ENCODE measurements around the gene FBXO48.
"Not testable (repeated sequence)": the region's sequence is repeated elsewhere in the genome, so short reads cannot be mapped to it uniquely, and the experiment has no call there.

Gene FBXO48, protein sequence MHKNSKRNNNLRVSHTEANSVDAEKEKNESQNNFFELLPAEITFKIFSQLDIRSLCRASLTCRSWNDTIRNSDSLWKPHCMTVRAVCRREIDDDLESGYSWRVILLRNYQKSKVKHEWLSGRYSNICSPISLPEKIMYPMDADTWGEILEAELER

GRCh38 chr2:68467077-68467960 lies at the start of gene FBXO48, which contains the start of gene APLF:
TSS of gene FBXO48 (minus strand) at chr2:68467294. CDS start at chr2:68465145, 2,149 bp downstream.
TSS of gene APLF (plus strand) at chr2:68467585. CDS start at chr2:68467732, 147 bp downstream.
- DNase-seq, result peak; percentile 99

DNA sequence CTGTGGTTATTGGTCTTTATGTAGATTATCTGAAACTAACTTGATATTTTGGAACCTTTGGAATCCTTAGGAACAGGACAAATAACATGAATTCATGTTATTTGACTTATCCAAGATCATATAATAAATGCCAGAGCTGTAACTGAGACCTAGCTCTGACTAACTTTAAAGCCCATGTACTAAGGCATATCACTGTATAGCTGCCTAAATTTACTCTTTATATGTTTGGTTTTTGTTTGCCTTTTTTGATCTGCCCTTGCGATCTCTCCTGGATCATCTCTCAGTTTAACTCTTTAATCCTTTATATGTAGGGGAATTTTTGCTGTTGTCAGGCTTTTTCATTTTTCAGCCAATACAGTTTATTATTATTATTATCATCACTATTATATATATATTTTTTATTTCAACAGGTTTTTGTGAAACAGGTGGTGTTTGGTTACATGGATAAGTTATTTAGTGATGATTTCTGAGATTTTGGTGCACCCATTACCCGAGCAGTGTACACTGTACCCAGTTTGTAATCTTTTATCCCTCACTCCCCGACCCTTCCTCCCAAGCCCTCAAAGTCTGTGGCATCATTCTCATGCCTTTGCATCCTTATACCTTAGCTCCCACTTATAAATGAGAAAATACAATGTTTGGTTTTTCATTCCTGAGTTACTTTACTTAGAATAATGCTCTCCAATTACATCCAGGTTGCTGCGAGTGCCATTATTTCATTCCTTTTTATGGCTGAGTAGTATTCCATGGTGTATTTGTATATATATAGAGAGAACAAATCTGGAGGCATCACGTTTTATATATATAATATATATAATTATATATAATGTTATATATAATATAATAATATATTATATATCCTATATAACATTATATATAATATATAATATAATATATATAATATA lies 49.2 kb upstream of the FBXO48 start:
- DNase-seq, result no peak

DNA sequence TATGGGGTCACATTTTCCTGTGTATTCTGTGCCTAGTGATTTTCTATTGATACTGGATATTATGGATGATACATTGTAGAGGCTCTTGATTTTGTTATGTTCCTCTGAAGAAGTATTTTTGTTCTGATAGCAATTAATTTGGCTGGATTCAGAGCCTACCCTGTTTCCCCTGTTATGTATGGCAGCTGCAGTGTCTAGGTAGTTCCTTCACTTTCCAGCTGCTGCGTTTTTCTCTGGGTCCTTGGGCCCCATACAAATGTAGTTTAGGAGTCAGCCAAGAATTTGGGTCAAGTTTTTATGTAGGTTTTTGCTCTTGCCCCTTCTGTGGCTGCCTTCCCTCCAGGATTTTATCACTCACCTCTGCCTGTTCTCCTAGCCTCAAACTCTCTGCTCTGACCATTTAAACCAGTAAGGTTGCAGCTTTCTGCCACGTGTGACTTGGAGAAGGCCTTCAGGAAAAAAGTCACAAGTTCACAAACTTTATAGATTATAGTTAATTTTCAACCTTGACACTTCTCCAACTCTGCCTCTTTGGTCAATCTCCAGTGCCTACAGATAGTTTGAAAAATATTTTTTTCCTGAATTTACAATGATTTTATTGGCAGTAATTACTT lies 47.3 kb upstream of the FBXO48 start:
- DNase-seq, result no peak

- DNase-seq, result no peak
These were observed 45.9 kb upstream of the FBXO48 start for GRCh38 chr2:68512966-68513365.

- DNase-seq, result no peak
These were observed 45.2 kb upstream of the FBXO48 start for GRCh38 chr2:68512326-68512725.

GRCh38 chr2:68506170-68506569 lies 39.1 kb upstream of the FBXO48 start:
- no peak for DNase-seq

- DNase-seq, result no peak
These were observed 38.6 kb upstream of the FBXO48 start for GRCh38 chr2:68505603-68506159.

GRCh38 chr2:68501768-68502167 lies 34.7 kb upstream of the FBXO48 start:
- no peak for DNase-seq

- no peak for DNase-seq
These were observed 33.6 kb upstream of the FBXO48 start for GRCh38 chr2:68500649-68501048.

DNA sequence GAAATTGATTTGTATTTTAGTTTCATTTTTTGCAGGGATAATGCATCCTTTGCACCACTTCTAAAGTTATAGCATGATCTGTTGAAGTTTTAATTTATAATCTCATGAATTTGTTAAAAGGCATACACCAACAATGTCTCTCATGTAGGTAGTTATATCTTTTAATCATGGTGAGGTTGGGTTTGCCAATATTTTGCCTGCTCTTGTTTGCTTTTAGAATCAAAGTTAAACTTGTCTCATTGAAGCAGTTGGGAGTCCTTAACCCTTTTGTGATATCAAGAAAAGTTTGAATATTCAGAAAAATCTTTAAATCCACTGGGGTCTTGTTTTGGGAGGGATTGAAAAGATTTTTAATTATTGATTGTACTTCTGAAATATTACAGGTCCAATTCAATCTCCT lies 32.0 kb upstream of the FBXO48 start:
- no peak for DNase-seq

DNA sequence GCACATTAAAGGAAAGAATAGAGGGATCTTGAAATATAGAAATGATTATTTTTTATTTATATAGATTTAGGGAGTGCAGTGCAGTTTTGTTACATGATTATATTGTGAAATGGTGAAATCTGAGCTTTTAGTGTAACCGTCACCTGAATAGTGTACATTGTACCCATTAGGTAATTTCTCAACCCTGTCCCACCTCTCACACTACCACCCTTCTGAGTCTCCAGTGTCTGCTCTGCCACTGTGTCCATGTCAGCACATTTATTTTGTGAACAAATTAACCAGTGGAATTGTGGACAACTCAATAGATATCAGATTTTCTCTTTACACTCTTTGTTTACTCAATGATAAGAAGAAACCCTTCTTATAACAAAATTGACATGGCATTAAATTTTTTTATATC lies 24.5 kb upstream of the FBXO48 start:
- no peak for DNase-seq

DNA sequence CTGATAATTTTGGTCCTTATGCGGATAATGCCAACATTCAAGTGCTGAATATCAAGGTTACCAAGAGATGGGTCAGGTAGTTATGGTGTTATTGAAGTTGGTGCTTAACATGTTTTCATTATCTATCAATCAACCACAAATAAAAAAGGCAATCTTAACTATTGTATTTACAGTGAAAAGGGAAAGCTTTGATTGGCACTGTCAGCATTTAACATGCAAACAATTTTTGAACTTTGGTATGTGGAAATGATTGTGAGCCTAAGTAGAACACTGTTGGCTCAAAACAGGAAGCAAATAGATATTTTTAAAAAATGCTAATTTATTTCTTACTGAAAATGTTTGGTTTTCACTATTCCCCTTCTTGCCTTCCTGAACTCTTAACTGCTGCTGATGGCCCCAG lies 22.2 kb upstream of the FBXO48 start:
- DNase-seq, result no peak

GRCh38 chr2:68488605-68489004 lies 21.5 kb upstream of the FBXO48 start:
- DNase-seq, result not testable (repeated sequence)

- no peak for DNase-seq
These were observed 20.8 kb upstream of the FBXO48 start for GRCh38 chr2:68487773-68488355.

DNA sequence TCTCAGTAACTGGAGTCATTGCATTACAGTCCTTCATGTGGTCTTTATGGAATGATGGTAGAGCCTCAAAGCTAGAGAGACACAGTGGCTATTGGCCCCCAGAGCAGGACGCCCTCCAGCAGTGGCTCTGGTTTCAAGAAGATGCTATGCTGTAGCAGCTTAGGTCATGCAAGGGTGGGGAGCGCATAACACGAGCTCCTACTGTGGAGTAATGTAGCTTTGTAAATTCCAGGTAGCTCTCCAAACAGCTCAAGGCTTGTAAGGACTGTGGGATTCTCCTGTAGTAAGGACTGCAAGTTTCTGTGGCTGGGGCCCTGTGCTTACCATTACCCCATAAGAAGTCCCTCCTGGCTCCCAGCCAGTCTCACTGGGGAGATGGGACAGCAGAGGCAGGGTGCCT lies 15.9 kb upstream of the FBXO48 start:
- no peak for DNase-seq

DNA sequence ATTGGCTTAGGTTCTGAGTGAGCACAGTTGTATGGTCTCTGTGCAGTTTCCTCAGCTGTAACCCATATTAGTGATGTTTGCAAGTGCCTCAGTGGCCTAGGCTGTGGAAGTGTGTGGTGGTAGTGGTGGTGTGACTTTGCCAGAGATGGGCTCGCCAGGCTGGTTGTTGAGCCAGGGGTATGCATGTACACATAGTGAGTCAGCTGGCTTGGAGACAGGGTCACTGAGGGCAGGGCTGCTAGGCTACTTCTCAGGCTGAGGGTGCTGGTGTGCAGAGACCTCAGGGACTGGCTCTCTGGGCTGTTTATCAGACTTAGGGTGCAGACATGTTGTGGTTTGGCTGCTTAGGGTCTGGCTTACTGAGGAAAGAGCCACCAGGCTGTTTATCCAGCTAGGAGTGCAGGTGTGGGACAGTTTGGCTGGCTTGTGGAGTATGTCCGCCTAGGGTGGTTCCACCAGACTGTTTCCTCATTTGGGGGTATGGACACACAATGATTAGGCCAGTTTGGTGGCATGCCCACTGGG lies 15.3 kb upstream of the FBXO48 start:
- DNase-seq, result no peak

DNA sequence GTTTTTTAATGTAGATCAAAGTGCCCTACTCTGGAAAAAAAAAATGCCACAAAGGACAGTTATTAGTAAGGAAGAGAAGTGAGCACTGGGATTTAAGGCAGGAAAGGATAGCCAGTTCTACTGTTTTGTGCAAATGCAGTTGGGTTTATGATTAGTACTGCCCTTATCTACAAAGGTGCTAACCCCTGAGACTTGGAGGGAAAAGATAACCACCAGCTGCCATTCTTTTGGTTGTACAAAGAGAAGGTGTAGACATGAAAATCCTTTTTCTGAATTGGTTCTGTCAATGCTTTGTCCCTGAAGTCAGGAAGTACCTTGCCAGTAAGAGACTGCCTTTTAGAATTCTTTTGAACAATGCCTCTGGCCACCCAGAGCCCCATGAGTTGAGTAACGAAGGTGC lies 11.6 kb upstream of the FBXO48 start:
- DNase-seq, result no peak

GRCh38 chr2:68476454-68476853 lies 9.4 kb upstream of the FBXO48 start:
- DNase-seq, result no peak

GRCh38 chr2:68475576-68475975 lies 8.5 kb upstream of the FBXO48 start:
- no peak for DNase-seq

DNA sequence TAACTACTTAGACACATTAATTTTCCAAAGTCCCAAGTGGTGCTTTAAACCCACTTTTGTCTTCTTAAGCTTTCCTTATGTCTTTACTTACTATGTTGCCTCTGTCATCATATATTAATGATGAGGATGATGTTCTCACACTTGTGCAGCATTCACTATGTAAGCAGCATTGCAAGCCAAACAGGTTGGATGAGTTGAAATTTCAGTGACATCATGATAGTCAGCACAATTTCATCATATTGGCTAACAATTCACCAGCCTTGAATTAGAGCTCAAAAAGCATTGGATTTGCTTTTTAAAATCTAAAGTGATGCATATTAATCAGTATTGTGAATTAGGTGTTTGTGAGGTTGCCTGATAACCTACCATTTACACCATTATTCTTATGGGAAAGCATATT lies 8.0 kb upstream of the FBXO48 start:
- no peak for DNase-seq

DNA sequence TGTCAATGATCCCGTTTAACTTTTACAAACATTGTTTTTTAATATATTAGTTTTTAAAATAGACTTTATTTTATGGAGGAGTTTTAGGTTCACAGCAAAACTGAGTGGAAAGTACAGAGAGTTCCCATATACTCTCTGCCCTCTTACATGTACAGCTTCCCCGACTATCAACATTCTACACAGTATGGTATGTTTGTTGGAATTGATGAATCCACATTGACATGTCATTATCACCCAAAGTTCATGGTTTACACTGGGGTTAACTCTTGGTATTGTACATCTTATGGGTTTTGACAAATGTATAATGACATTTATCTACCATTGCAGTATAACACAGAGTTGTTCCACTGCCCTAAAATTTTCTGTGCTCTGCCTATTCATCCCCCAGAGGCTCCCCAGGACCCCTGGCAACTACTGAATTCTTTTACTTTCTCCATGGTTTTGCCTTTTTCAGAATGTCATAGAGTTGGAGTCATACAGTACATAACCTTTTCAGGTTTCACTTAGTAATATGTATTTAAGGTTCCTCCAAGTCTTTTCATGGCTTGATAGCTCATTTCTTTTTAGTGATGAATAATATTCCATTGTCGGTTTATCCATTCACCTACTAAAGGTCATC lies 5.8 kb upstream of the FBXO48 start:
- DNase-seq, result no peak

Measured in stimulated activated CD8-positive, alpha-beta memory T cell treated with anti-CD3 and anti-CD28 coated beads, Interleukin-4, amount 100 ng/mL, for 48 hours (primary cell).